RKO (cell line): Measurements from ENCODE around the gene SMARCB1.

Experiments
- DNase-seq: peaks from one replicate; pipeline ENCODE4 v3.0.0-alpha.2; 2016; ENCODE audit warnings: low spot score

SMARCB1 gene

GRCh38 chr22:23786752-23787599, at the start of gene SMARCB1:
TSS of gene SMARCB1 (plus strand) at chr22:23786966. CDS start at chr22:23787170, 204 bp downstream.
- DNase-seq, result peak; percentile 90

GRCh38 chr22:23737696-23738095, 49.1 kb upstream of the SMARCB1 start:
- no peak for DNase-seq

DNA sequence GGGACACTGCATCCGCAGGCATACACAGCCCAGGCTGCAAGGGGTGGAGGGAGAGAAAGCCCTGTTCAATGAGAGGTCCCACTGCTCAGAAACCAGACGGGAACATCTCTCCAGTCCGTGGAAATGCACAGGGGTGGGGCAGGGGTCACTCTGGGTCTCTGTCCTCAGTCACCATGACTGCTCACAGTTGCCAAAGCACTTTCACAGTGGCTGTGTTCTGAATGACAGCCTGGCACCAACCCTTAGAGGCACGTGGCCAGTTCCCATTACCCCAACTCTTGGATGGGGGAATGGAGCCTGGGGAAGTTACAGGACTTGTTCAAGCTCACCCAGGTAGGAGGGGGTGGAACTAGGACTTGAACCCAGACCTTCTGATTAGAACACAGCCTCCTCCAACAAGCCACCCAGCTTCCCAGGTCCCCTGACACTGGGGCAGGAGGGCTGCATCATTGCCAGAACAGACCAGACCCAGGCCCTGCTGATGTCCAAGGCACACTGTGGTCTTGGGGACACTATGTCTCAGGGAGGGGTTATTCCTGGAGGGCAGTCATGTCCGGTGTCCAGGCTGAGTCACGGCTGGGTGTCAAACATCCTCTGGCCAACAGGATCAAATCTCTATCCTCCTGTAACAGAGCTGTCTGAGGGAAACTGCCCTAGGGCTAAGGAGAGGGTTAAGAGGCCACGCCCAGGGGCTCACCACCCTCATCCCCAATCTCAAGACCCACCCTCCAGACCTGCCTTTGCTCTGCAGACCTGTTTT, 44.1 kb upstream of the SMARCB1 start:
- DNase-seq, result no peak

- DNase-seq, result no peak
These were observed 43.5 kb upstream of the SMARCB1 start for GRCh38 chr22:23743303-23743705.

DNA sequence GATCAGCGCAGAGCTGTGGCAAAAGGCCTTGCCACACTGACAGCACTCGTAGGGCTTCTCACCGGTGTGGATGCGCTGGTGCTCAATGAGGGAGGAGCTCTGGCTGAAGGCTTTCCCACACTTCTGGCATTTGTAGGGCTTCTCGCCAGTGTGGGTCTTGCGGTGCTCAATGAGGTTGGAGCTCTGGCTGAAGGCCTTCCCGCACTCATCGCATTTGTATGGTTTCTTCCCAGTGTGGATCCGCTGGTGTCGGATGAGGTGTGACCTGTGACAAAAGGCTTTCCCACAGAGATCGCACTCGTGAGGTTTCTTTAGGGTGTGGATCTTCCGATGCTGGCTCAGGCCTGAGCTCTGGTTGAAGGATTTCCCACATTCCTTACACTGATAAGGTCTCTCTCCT, 42.8 kb upstream of the SMARCB1 start:
- no peak for DNase-seq

DNA sequence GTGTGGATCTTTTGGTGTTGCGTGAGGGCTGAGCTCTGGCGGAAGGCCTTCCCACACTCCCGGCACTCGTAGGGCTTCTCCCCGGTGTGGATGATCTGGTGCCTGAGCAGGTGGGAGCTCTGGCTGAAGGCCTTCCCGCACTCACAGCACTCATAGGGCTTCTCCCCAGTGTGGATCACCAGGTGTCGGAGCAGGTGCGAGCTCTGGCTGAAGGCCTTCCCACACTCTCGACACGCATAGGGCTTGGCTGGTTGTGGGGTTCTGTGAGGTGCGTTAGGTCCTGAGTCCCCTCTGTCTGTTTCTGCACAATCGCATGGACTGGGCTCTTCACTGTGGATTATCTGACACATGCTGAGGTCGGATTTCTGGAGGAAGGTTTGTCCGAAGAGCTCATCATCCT, 42.3 kb upstream of the SMARCB1 start:
- DNase-seq, result no peak

DNA sequence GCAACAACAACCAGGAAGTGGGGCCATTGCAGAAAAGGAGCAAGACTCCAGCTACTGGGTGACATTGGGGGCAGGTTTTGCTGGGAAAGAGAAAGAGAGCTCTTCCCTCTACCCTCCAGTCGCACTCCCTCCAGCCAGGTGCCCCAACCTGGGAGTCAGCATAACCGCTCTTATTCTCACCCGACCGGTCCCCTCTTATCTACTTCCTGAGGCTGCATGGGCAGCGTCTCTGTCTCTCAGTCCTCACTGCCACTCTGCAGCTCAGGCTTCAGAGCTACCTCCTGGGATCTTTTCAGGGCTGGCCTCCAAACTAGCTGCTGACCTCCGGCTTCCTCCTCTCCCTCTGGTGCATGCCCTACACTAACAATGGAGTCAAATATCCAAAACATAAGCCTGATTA, 41.0 kb upstream of the SMARCB1 start:
- no peak for DNase-seq

- no peak for DNase-seq
These were observed 36.9 kb upstream of the SMARCB1 start for GRCh38 chr22:23749841-23750301.

DNA sequence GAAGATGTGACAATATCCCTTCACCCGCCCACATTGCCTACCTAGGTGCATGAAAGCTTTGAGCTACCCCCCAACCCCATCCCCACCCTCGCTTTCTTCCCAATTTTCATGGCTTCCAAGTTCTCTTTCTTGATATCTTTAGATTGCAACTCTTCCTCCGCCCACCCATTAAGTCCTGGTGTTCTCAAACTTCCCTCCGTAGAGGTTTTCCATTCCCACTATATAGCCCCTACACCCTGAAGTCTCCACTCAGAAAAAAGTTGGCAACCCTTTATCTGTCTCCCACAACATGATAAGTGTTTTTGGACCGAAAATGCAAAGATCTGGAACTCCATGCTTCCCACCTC, 36.4 kb upstream of the SMARCB1 start:
- no peak for DNase-seq

GRCh38 chr22:23750714-23751440, 35.9 kb upstream of the SMARCB1 start, which contains the start of gene ZNF70:
TSS of gene ZNF70 (minus strand) at chr22:23751112. CDS start at chr22:23745140, 5,972 bp downstream.
- DNase-seq, result peak; percentile 86

GRCh38 chr22:23751441-23751996, 35.2 kb upstream of the SMARCB1 start:
- DNase-seq, result peak; percentile 56

DNA sequence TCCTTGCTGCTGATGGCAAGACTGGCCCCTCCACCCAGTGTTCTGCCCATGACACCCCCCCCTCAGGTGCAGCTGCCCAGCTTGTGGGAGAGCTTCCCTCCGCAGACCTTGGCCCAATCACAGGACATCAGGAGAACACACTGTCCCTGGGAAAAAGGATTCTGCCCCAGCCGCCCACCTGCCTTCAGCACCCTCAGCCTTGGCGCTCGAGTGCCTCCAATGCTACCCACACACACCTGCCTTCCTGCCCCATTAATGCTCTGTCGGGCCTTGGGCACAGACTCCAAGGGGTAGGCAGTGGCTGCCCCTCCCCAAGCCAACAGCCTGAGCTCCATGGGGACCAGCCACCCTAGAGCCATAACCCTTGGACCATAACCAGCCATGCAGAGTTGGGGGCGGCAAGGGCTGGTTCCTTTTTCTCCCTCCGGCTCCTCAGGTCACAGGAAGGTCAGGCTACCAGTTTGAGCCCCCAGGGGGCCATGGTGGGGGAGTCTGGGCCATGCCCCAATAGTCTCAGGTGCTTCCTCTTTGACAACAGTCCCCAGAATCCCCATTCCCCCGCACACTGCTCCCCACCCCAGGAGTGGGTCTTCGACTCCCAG, 34.6 kb upstream of the SMARCB1 start:
- no peak for DNase-seq

GRCh38 chr22:23752750-23753149, 34.0 kb upstream of the SMARCB1 start:
- no peak for DNase-seq

GRCh38 chr22:23753385-23753784, 33.4 kb upstream of the SMARCB1 start:
- no peak for DNase-seq

DNA sequence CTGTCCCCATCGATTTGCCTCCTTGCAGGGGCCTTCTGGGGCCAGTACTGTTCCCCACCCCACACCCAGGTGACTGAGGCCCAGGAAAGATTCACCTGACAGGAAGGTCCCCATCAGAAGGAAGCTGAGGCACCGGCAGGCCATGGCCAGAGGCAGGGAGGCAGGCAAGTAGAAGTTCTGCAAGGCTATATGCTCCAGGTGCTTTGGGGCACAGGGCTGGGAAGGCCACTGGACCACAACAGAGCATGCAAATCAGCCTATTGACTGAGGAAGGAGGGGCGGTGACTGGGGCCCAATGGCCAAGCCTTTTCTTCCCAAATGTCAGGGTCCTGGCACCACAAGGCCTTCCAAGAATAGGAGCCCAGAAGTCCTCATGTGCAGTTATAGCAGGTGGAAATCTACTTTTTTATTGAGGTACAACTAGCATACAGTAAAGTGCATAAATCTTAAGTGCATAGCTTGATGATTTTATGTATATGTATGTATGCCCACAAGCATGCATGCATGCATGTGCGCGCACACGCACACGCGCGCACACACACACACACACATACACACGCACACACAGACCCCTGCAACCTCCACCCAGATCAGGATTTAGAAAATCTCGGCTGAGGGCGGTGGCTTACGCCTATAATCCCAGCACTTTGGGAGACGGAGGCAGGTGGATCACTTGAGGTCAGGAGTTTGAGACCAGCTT, 32.4 kb upstream of the SMARCB1 start, which contains the start of gene VPREB3:
VPREB3 (minus strand) TSS at position 206 of the 700 bp plus-strand sequence; CDS start at position 144, 62 bp downstream.
- DNase-seq, result no peak

DNA sequence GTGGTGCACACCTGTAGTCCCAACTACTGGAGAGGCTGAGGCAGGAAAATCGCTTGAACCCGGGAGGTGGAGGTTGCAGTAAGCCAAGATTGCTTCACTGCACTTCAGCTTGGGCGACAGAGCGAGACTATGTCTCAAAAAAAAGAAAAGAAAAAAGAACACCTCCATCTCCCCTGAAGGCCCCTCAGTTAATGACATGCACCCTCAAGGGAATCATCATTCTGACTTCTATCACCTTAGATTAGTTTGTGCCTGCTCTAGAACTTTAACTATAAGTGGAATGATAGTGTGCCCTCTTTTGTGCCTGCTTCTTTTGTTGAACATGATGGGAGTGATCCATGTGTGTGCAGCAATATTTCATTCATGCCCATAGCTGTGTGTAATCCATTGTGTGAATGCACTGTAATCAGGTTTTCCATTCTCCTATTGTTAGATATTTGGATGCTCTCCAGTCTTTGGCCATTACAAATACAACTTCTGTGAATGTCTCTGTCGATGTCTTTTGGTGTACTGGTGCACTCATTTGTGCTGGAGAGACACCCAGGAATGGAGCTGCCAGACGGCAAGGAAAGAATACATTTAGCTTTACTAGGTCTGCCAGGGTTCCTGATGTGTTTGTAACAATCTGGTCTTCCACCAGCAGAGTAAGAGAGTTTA, 31.7 kb upstream of the SMARCB1 start:
- no peak for DNase-seq

DNA sequence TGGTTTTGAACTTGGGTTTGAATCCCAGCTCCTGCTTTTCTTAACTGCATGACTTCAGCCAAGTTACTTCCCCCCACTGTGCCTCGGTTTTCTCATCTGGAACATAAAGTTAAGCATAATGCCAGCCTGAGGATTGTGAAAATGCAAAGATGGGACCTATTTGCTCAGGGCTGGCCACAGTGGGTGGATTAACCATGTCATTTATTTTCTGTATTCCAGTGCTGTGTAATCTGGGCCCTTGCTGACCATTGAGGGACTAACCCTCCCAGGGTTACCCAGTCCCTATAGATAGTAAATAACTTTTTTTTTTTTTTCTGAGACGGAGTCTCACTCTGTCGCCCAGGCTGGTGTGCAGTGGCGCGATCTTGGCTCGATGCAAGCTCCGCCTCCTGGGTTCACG, 31.1 kb upstream of the SMARCB1 start:
- no peak for DNase-seq

DNA sequence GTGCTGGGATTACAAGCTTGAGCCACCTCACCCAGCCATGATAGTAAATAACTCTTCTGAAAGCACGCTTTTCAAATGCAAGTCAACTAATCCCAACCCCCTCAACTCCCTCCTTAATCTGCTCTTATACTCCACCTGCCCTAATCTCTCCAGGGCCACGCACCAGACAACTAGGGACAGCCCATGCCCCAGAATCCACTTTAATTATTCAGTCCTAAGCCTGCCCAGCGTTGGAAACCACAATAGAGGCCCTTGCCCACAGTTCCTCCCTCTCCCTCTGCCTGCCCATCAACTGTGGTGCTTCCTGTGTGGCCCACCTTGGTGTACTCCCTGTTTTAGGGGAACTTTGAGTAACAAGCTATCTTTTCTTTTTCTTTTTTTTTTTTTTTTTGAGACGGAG, 29.9 kb upstream of the SMARCB1 start:
- no peak for DNase-seq

DNA sequence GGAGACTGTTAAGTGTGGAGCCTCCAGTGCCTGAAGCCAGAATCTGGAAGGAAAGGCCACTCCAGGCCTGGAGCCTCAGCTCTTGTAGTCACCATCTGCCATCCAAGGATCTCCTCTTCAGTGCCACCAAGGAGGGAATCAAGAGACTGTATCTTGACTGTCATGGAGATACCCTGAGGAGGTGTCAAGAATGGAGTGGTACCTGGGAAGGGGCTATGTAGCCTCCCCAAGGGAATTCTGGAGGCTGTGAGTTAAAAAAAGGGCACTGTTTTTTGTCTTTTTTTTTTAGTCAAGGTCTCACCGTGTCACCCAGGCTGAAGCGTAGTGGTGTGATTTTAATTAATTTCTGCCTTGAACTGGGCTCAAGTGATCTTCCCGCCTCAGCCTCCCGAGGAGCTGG, 27.2 kb upstream of the SMARCB1 start:
- DNase-seq, result no peak

- DNase-seq, result no peak
These were observed 26.7 kb upstream of the SMARCB1 start for GRCh38 chr22:23760056-23760455.
